ENCODE results near the gene C19orf67.

GRCh38 chr19:14102756-14103155 is 17.2 kb upstream of the C19orf67 start:
- no peak for TF ChIP-seq CTCF (IDR thresholded peaks at IDR 0.05)
- TF ChIP-seq EZH2 (IDR thresholded peaks at IDR 0.05; ENCODE audit: borderline replicate concordance, insufficient read depth, low read depth, low read length, poor library complexity, severe bottlenecking): no peak

All from B cell (primary cell).